ENCODE results near the gene TAP1.

Gene TAP1

GRCh38 chr6:32862725-32863124 is 9.2 kb upstream of the TAP1 start (continued):
- TF ChIP-seq, protein P1, sequence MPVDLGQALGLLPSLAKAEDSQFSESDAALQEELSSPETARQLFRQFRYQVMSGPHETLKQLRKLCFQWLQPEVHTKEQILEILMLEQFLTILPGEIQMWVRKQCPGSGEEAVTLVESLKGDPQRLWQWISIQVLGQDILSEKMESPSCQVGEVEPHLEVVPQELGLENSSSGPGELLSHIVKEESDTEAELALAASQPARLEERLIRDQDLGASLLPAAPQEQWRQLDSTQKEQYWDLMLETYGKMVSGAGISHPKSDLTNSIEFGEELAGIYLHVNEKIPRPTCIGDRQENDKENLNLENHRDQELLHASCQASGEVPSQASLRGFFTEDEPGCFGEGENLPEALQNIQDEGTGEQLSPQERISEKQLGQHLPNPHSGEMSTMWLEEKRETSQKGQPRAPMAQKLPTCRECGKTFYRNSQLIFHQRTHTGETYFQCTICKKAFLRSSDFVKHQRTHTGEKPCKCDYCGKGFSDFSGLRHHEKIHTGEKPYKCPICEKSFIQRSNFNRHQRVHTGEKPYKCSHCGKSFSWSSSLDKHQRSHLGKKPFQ (tag by site-specific recombination; IDR thresholded peaks at IDR 0.05) = no peak

DNA sequence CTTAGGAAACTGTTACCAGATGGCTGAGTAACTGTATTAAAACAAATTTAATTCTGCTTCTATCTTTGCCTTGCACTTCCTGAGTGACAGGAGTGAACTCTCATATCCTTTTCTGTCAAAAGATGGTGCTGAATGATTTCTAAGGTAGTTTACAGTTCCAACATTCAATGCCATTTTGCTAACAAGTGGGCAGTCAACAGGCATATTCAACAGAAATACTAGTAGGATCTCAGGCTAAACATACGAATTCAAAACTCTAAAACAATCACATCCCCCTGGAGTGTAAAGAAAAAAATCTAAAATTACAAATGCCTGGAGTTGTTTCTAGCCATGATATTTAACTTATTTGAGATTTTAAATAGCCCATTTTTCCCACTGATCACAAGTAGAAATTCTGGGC is 7.2 kb upstream of the TAP1 start:
- POLR2A ChIA-PET = interaction anchor here (0.9 kb wide), 1 partner anchor 22 kb away, joined by 8 read pairs; the partner anchor contains the start of gene TAP2
- no peaks in the 10 kb centered on the region for H3K36me3 ChIP-seq (ENCODE audit: control insufficient read depth in 2 of 2, insufficient read depth in 1 of 2, low read length in 2 of 2)
- H3K27ac ChIP-seq (ENCODE audit: extremely low read depth, low read depth, low read length) = no peak overlapping the region
- peak; percentile 89 for TF ChIP-seq SCRT2 (tag by site-specific recombination; IDR thresholded peaks at IDR 0.05)
- no peak for TF ChIP-seq ZNF248 (tag by site-specific recombination; IDR thresholded peaks at IDR 0.05)
- no peak for TF ChIP-seq ZNF549 (tag by site-specific recombination; IDR thresholded peaks at IDR 0.05)
- TF ChIP-seq ZNF510 (tag by site-specific recombination; IDR thresholded peaks at IDR 0.05; ENCODE audit: insufficient replicate concordance) = no peak
- TF ChIP-seq SCRT1 (tag by site-specific recombination; IDR thresholded peaks at IDR 0.05; ENCODE audit: borderline replicate concordance) = peak; percentile 85
- CTCF ChIA-PET = interaction anchor here (0.7 to 9.5 kb wide), 9 partner anchors 8 to 124 kb away, joined by 3 to 131 read pairs (median 6); partner anchors contain the start of genes TAP1 and TAP2
- no peaks in the 10 kb centered on the region for H3K9me3 ChIP-seq (ENCODE audit: control insufficient read depth, insufficient read depth, low read depth, low read length)
- H3K4me1 ChIP-seq (ENCODE audit: control insufficient read depth, insufficient read depth, low read length) = no peaks in the 10 kb centered on the region
- H3K4me3 ChIP-seq (ENCODE audit: low read depth, low read length) = no peak overlapping the region

GRCh38 chr6:32858194-32858593 is 4.7 kb upstream of the TAP1 start:
- TF ChIP-seq ZNF24 (tag by site-specific recombination; IDR thresholded peaks at IDR 0.05) = no peak
- TF ChIP-seq ZNF239 (tag by site-specific recombination; IDR thresholded peaks at IDR 0.05) = no peak
- no peak for TF ChIP-seq ZNF561 (tag by site-specific recombination; IDR thresholded peaks at IDR 0.05; ENCODE audit: borderline replicate concordance)
- no peak for TF ChIP-seq SCRT2 (tag by site-specific recombination; IDR thresholded peaks at IDR 0.05)
- TF ChIP-seq PRDM4 (tag by site-specific recombination; IDR thresholded peaks at IDR 0.05) = no peak
- TF ChIP-seq ZNF350 (tag by site-specific recombination; IDR thresholded peaks at IDR 0.05) = no peak
- TF ChIP-seq REST (tag by site-specific recombination; IDR thresholded peaks at IDR 0.05) = no peak
- TF ChIP-seq MYNN (tag by site-specific recombination; IDR thresholded peaks at IDR 0.05; ENCODE audit: borderline replicate concordance) = no peak
- no peak for TF ChIP-seq ZNF501 (tag by site-specific recombination; IDR thresholded peaks at IDR 0.05)
- TF ChIP-seq ZBTB11 (tag by site-specific recombination; conservative IDR thresholded peaks at IDR 0.05; ENCODE audit: low read depth) = no peak
- TF ChIP-seq REPIN1 (tag by site-specific recombination; IDR thresholded peaks at IDR 0.05; ENCODE audit: low read depth) = no peak
- no peak for TF ChIP-seq ZNF248 (tag by site-specific recombination; IDR thresholded peaks at IDR 0.05)
- TF ChIP-seq ZNF148 (tag by site-specific recombination; IDR thresholded peaks at IDR 0.05; ENCODE audit: borderline replicate concordance) = no peak
- TF ChIP-seq ZNF223 (tag by site-specific recombination; IDR thresholded peaks at IDR 0.05) = no peak

More at GRCh38 chr6:32858194-32858593, 4.7 kb upstream of the TAP1 start:
- POLR2A ChIA-PET = interaction anchor here (1.1 kb wide), 1 partner anchor 10 kb away, joined by 3 read pairs; no protein-coding TSS in a partner anchor
- H3K9me3 ChIP-seq (ENCODE audit: control insufficient read depth, insufficient read depth, low read depth, low read length) = no peaks in the 10 kb centered on the region
- H3K4me1 ChIP-seq (ENCODE audit: control insufficient read depth, insufficient read depth, low read length) = no peaks in the 10 kb centered on the region
- no peak overlapping the region for H3K27ac ChIP-seq (ENCODE audit: extremely low read depth, low read depth, low read length)
- CTCF ChIA-PET = interaction anchor here (0.8 to 9.5 kb wide), 10 partner anchors 12 to 96 kb away, joined by 3 to 153 read pairs (median 5); partner anchors contain the start of genes PSMB8 and TAP2
- H3K36me3 ChIP-seq (ENCODE audit: control insufficient read depth in 2 of 2, insufficient read depth in 1 of 2, low read length in 2 of 2) = no peaks in the 10 kb centered on the region
- H3K4me3 ChIP-seq (ENCODE audit: low read depth, low read length) = no peak overlapping the region
